K562 (cell line): Measurements from ENCODE around the gene NPAS3. TPM values are rescaled to one million over a fixed set of nuclear protein-coding genes. Genes with fewer than 3 reads are reported as not detected.

Source experiments
- CEBPB ChIP-seq: fragments of 450-650 bp; IDR thresholded peaks from 2 replicates; pipeline ENCODE4 v1.6.1; 2016; ENCODE audit warnings: missing genetic modification characterization, missing compliant biosample characterization
- CREM ChIP-seq: IDR thresholded peaks from 2 replicates; pipeline ENCODE4 v1.6.1; 2014; ENCODE audit warnings: antibody characterized with exemption, low read depth
- E2F5 ChIP-seq: sonication (generic); formaldehyde crosslinking; IDR thresholded peaks from 2 replicates; pipeline ENCODE4 v1.8.0; 2022; ENCODE audit warnings: mild to moderate bottlenecking, missing genetic modification reagents
- EP400 ChIP-seq: fragments of 450-650 bp; IDR thresholded peaks from 2 replicates; pipeline ENCODE4 v1.6.1; 2017; ENCODE audit warnings: antibody characterized with exemption, mild to moderate bottlenecking, moderate library complexity
- GTF2B ChIP-seq: IDR thresholded peaks from 2 replicates; pipeline ENCODE4 v1.6.1; 2011; ENCODE audit not compliant: insufficient read length; ENCODE audit errors: extremely low read depth
- JUND ChIP-seq, 2 experiments: IDR thresholded peaks; 2 replicates in 1 of 2; 3 replicates in 1 of 2; pipeline ENCODE4 v1.6.1; 2011; ENCODE audit warnings: borderline replicate concordance in 2 of 2, low read depth in 2 of 2, low read length in 2 of 2, improper control_type of control experiment in 1 of 2, missing biosample characterization in 1 of 2, missing genetic modification characterization in 1 of 2, missing genetic modification reagents in 1 of 2
- KAT8 ChIP-seq: fragments of 450-650 bp; IDR thresholded peaks from 2 replicates; pipeline ENCODE4 v1.6.1; 2016; ENCODE audit warnings: low read depth, mild to moderate bottlenecking
- MBD2 ChIP-seq: sonication (generic); IDR thresholded peaks from 2 replicates; pipeline ENCODE4 v1.6.1; 2016; ENCODE audit warnings: low read depth, borderline replicate concordance
- MECOM ChIP-seq: fragments of 250-450 bp; sonication (Bioruptor Pico); IDR thresholded peaks from 2 replicates; pipeline ENCODE4 v1.8.0; 2022; ENCODE audit warnings: inconsistent platforms
- NCOA1 ChIP-seq: fragments of 450-650 bp; IDR thresholded peaks from 2 replicates; pipeline ENCODE4 v1.6.1; 2016; ENCODE audit warnings: low read depth
- RBM22 ChIP-seq: fragments of 200-400 bp; formaldehyde crosslinking; IDR thresholded peaks from 2 replicates; pipeline ENCODE4 v1.6.1; 2018; ENCODE audit warnings: low read length, low read depth; ENCODE audit not compliant: poor library complexity, severe bottlenecking
- RERE ChIP-seq: sonication (generic); formaldehyde crosslinking; IDR thresholded peaks from 2 replicates; pipeline ENCODE4 v1.8.0; 2023; ENCODE audit warnings: missing genetic modification reagents, mild to moderate bottlenecking, borderline replicate concordance
- SIRT6 ChIP-seq: IDR thresholded peaks from one replicate; pipeline ENCODE4 v1.6.1; 2012; ENCODE audit warnings: low read depth, mild to moderate bottlenecking, control low read depth, inconsistent platforms, low read length, moderate library complexity
- SMC3 ChIP-seq: conservative IDR thresholded peaks from 2 replicates; pipeline ENCODE4 v1.6.1; 2011; ENCODE audit warnings: low read depth, low read length, improper control_type of control experiment; ENCODE audit not compliant: insufficient read depth
- STAG1 ChIP-seq: sonication (generic); formaldehyde crosslinking; IDR thresholded peaks from 2 replicates; pipeline ENCODE4 v1.5.0; 2020; ENCODE audit warnings: missing genetic modification reagents, borderline replicate concordance
- USF1 ChIP-seq: sonication (generic); formaldehyde crosslinking; IDR thresholded peaks from 2 replicates; pipeline ENCODE4 v1.9.0; 2022; ENCODE audit warnings: mild to moderate bottlenecking, missing genetic modification reagents
- polyA plus RNA-seq, 8 experiments: library from polyadenylated mRNA; depleted of rRNA in 4 of 8; stranded (reverse) in 5 of 8; unstranded in 3 of 8; fragments of >200 nt; fragmentation: Nextera tagmentation in 2 of 8; fragmentation: Illumina TruSeq in 1 of 8; extraction: Ambion mirVana in 2 of 8; extraction: Trizol in 1 of 8; gene quantifications; 2 replicates each; pipeline versions ENCODE4 v1.2.1 to v1.2.3, GENCODE V29; 2011 to 2014; ENCODE audit warnings: inconsistent platforms in 1 of 8, missing spikeins in 1 of 8
- total RNA-seq, 7 experiments: library from RNA; depleted of rRNA in 6 of 7; stranded (reverse); fragments of >200 nt in 6 of 7; fragmentation: Illumina TruSeq in 2 of 7; extraction: Trizol in 2 of 7; gene quantifications; 2 replicates each; pipeline versions ENCODE4 v1.2.1 to v1.2.3, GENCODE V29; 2011 to 2021; ENCODE audit warnings: low replicate concordance in 1 of 7

The NPAS3 gene
- total and polyA plus RNA-seq, 9 of the 15 experiments (the other 6 are each of a cell fraction or from before 2014, with no cell fraction given), result 0.04 TPM; not detected in 8

GRCh38 chr14:33792720-33793368, 854.2 kb downstream of the NPAS3 start (continued):
- no peak for TF ChIP-seq CEBPB
- TF ChIP-seq GTF2B, result no peak
- TF ChIP-seq SMC3, result peak; percentile 79
- no peak for TF ChIP-seq NCOA1
- TF ChIP-seq EP400, result no peak; the same call in 1 of the 2 replicates
- TF ChIP-seq USF1 (CRISPR knock-in tag), result no peak
- peak; percentile 55; the same call in 1 of the 2 replicates for TF ChIP-seq CREM
- no peak for TF ChIP-seq KAT8
- peak; percentile 67; the same call in 1 of the 2 replicates for TF ChIP-seq STAG1
- TF ChIP-seq MECOM (CRISPR knock-in tag), result no peak
- TF ChIP-seq RBM22, result no peak
- TF ChIP-seq E2F5 (CRISPR knock-in tag), result no peak
- no peak for TF ChIP-seq SIRT6
- no peak for TF ChIP-seq RERE (CRISPR knock-in tag)
- no peak for TF ChIP-seq MBD2
- TF ChIP-seq JUND (IDR thresholded peaks at IDR 0.05; ENCODE audit: borderline replicate concordance, low read depth, low read length), result 0 out of 2 replicates have a peak, but pooled peaks have one; percentile 9
- no peak for TF ChIP-seq JUND (tag; IDR thresholded peaks at IDR 0.05; ENCODE audit: borderline replicate concordance, low read depth, low read length)
